ENCODE data around the gene ALK. TPM values are rescaled to one million over a fixed set of nuclear protein-coding genes. Genes with fewer than 3 reads are reported as not detected.

ALK gene
- polyA plus RNA-seq, 3 donors = not detected

DNA sequence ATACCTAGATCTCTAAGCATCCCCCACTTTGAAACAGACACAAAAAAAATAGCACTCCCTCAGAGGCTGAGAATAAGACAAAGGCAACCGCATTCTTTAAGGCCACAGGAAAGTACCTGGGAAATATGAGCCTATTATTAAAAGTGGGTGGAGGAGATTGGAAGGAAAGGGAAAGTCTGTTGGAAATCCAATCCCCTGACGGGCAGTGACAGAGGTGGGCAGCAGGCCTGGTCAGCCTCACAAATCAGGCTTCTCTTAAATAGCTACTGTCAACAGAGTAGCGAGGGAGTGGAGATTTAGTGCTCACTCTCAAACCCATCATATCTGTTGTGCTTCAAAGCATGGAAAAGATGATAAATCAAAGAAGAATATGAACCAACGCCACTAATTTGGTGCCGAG lies 324.4 kb downstream of the ALK start:
- H3K4me3 Mint-ChIP-seq = no peak overlapping the region
- TF ChIP-seq, protein P1, sequence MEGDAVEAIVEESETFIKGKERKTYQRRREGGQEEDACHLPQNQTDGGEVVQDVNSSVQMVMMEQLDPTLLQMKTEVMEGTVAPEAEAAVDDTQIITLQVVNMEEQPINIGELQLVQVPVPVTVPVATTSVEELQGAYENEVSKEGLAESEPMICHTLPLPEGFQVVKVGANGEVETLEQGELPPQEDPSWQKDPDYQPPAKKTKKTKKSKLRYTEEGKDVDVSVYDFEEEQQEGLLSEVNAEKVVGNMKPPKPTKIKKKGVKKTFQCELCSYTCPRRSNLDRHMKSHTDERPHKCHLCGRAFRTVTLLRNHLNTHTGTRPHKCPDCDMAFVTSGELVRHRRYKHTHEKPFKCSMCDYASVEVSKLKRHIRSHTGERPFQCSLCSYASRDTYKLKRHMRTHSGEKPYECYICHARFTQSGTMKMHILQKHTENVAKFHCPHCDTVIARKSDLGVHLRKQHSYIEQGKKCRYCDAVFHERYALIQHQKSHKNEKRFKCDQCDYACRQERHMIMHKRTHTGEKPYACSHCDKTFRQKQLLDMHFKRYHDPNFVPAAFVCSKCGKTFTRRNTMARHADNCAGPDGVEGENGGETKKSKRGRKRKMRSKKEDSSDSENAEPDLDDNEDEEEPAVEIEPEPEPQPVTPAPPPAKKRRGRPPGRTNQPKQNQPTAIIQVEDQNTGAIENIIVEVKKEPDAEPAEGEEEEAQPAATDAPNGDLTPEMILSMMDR (IDR thresholded peaks at IDR 0.05) = no peak
- WGBS (ENCODE audit: insufficient coverage) = no CpG with 5 or more reads among the region's 5 CpGs
- intact Hi-C loops (cut with micrococcal nuclease) = no loop called here
- H3K27ac ChIP-seq (ENCODE audit: low read depth in 1 of 2, low read length in 2 of 2) = no peak overlapping the region
- H3K36me3 ChIP-seq (replicated peaks in 1 of 2; ENCODE audit: control insufficient read depth in 1 of 2, insufficient read depth in 2 of 2, low read length in 2 of 2) = no peaks in the 10 kb centered on the region
- no peak overlapping the region for H3K27ac Mint-ChIP-seq
- no peak for DNase-seq
- H3K4me3 ChIP-seq (replicated peaks in 1 of 3; ENCODE audit: low read depth in 2 of 3, low read length in 3 of 3) = no peak overlapping the region
- H3K36me3 Mint-ChIP-seq = no peaks in the 10 kb centered on the region
- peaks cover 1 to 3% (median 3%) of the 10 kb centered on the region in 3 donors for H3K27me3 Mint-ChIP-seq (ENCODE audit: low read depth in 3 of 3)
- no peaks in the 10 kb centered on the region for H3K4me1 ChIP-seq (ENCODE audit: control insufficient read depth in 1 of 2, insufficient read depth in 2 of 2, low read length in 2 of 2)
- peaks cover 0 to 4% (median 0%) of the 10 kb centered on the region in 7 donors for H3K9me3 Mint-ChIP-seq
- no peaks in the 10 kb centered on the region for H3K4me1 Mint-ChIP-seq
- no peaks in the 10 kb centered on the region for H3K79me2 ChIP-seq (ENCODE audit: insufficient read depth, low read length)
- no peaks in the 10 kb centered on the region for H3K27me3 ChIP-seq (ENCODE audit: control insufficient read depth in 2 of 2, insufficient read depth in 2 of 2, low read length in 2 of 2)
- no peaks in the 10 kb centered on the region for H4K20me1 ChIP-seq (ENCODE audit: insufficient read depth, low read length)
- H3K9me3 ChIP-seq (replicated peaks in 1 of 2; ENCODE audit: control insufficient read depth in 1 of 2, insufficient read depth in 1 of 2, low read length in 2 of 2) = no peaks in the 10 kb centered on the region
- H2AFZ ChIP-seq (ENCODE audit: insufficient read depth, low read depth, low read length, poor library complexity, severe bottlenecking) = no peak overlapping the region
- no peak overlapping the region for H3K9ac ChIP-seq (ENCODE audit: insufficient read depth, low read length, poor library complexity, severe bottlenecking)
- no peak overlapping the region for H3K4me2 ChIP-seq (replicated peaks; ENCODE audit: extremely low read depth, low read length, poor library complexity, severe bottlenecking)

DNA sequence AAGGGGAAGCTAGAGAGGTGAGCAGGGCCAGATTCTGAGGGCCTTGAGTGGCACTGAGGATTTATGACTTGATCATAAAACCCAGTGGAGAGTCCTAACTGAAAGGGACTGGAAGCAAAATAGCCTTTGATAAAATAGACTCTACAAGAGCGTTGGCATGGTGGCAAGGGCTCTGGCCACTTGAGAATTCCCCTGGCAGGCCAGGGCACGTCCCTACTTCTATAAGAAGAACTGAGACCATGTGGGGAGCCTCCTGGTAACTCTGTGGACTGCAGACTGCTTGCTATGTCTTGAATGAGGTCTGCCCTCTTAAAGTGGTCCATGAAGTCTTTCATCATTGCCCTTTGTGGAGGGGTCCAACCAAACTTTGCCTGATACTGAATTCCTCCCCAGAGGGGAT lies 324.8 kb downstream of the ALK start:
- Histone ChIP-seq H3K27ac (ENCODE audit: low read depth in 1 of 2, low read length in 2 of 2) (no peak overlapping the region), H3K9me3 (replicated peaks in 1 of 2; ENCODE audit: control insufficient read depth in 1 of 2, insufficient read depth in 1 of 2, low read length in 2 of 2) (no peaks in the 10 kb centered on the region), H3K4me1 (ENCODE audit: control insufficient read depth in 1 of 2, insufficient read depth in 2 of 2, low read length in 2 of 2) (no peaks in the 10 kb centered on the region), H3K9ac (ENCODE audit: insufficient read depth, low read length, poor library complexity, severe bottlenecking) (no peak overlapping the region), H3K4me3 (replicated peaks in 1 of 3; ENCODE audit: low read depth in 2 of 3, low read length in 3 of 3) (no peak overlapping the region), H3K4me2 (replicated peaks; ENCODE audit: extremely low read depth, low read length, poor library complexity, severe bottlenecking) (no peak overlapping the region), H3K27me3 (ENCODE audit: control insufficient read depth in 2 of 2, insufficient read depth in 2 of 2, low read length in 2 of 2) (no peaks in the 10 kb centered on the region), H2AFZ (ENCODE audit: insufficient read depth, low read depth, low read length, poor library complexity, severe bottlenecking) (no peak overlapping the region), H3K79me2 (ENCODE audit: insufficient read depth, low read length) (no peaks in the 10 kb centered on the region), H3K36me3 (replicated peaks in 1 of 2; ENCODE audit: control insufficient read depth in 1 of 2, insufficient read depth in 2 of 2, low read length in 2 of 2) (no peaks in the 10 kb centered on the region), H4K20me1 (ENCODE audit: insufficient read depth, low read length) (no peaks in the 10 kb centered on the region)
- TF ChIP-seq, protein P1 (IDR thresholded peaks at IDR 0.05) = no peak
- H3K4me3 Mint-ChIP-seq = no peak overlapping the region
- peaks cover 1 to 3% (median 3%) of the 10 kb centered on the region in 3 donors for H3K27me3 Mint-ChIP-seq (ENCODE audit: low read depth in 3 of 3)
- no peaks in the 10 kb centered on the region for H3K4me1 Mint-ChIP-seq
- DNase-seq = no peak
- peaks cover 0 to 4% (median 0%) of the 10 kb centered on the region in 7 donors for H3K9me3 Mint-ChIP-seq
- WGBS (ENCODE audit: insufficient coverage) = 100% methylated on average over 1 of the region's 2 CpGs
- no peaks in the 10 kb centered on the region for H3K36me3 Mint-ChIP-seq
- H3K27ac Mint-ChIP-seq = no peak overlapping the region
- intact Hi-C loops (cut with micrococcal nuclease) = no loop called here

All from CD14-positive monocyte (primary cell).